OCI-LY3 (cell line): ENCODE data around the gene ZBTB16.

Experiments used
- H2AFZ ChIP-seq: fragments of 200-600, 300-600 bp; shearing (Covaris generic); 2 replicates; pipeline ENCODE4 v1.6.0; 2014; ENCODE audit warnings: antibody characterized with exemption, low read depth, low read length
- H3K27ac ChIP-seq: fragments of 200-600, 300-600 bp; sonication (generic); 2 replicates; pipeline ENCODE4 v1.5.1; 2014; ENCODE audit warnings: mild to moderate bottlenecking, low read length, moderate library complexity, mixed read lengths
- H3K27me3 ChIP-seq: fragments of 200-600, 300-600 bp; sonication (generic); 2 replicates; pipeline ENCODE4 v1.6.1; 2014; ENCODE audit warnings: low read depth, low read length, mixed read lengths
- H3K36me3 ChIP-seq: fragments of 200-600, 300-600 bp; sonication (generic); replicated peaks from 2 replicates; pipeline ENCODE3; 2014; ENCODE audit warnings: low read depth, low read length, mixed read lengths
- H3K4me1 ChIP-seq: fragments of 300-600, 200-600 bp; sonication (generic); 2 replicates; pipeline ENCODE4 v1.6.1; 2014; ENCODE audit warnings: low read length, mixed read lengths
- H3K4me2 ChIP-seq: fragments of 200-600, 300-600 bp; sonication (generic); 2 replicates; pipeline ENCODE4 v1.6.1; 2014; ENCODE audit warnings: low read length, mixed read lengths
- H3K4me3 ChIP-seq: fragments of 300-600, 200-600 bp; sonication (generic); 2 replicates; pipeline ENCODE4 v1.5.1; 2014; ENCODE audit warnings: antibody characterized with exemption, mild to moderate bottlenecking, low read length, moderate library complexity
- H3K79me2 ChIP-seq: fragments of 300-600, 200-600 bp; shearing (Covaris generic); 2 replicates; pipeline ENCODE4 v1.6.1; 2014; ENCODE audit warnings: mild to moderate bottlenecking, low read length, mixed read lengths
- H3K9ac ChIP-seq: fragments of 300-600, 200-600 bp; shearing (Covaris generic); 2 replicates; pipeline ENCODE4 v1.6.0; 2014; ENCODE audit warnings: mild to moderate bottlenecking, low read length, moderate library complexity
- H3K9me3 ChIP-seq: fragments of 200-600, 300-600 bp; shearing (Covaris generic); 2 replicates; pipeline ENCODE4 v1.6.1; 2014; ENCODE audit warnings: low read length, mixed read lengths; ENCODE audit not compliant: insufficient read depth
- H4K20me1 ChIP-seq: fragments of 200-600, 300-600 bp; sonication (generic); 2 replicates; pipeline ENCODE4 v1.6.1; 2016; ENCODE audit warnings: low read length, mixed read lengths; ENCODE audit not compliant: insufficient read depth
- EZH2phosphoT487 ChIP-seq: fragments of 200-600 bp; shearing (Covaris generic); IDR thresholded peaks from 2 replicates; pipeline ENCODE4 v1.6.1; 2018; ENCODE audit warnings: antibody characterized with exemption, mixed run types, low read depth
- TF ChIP-seq, protein P1 (sequence below): fragments of 200-600, 300-600 bp; sonication (generic); IDR thresholded peaks from 2 replicates; pipeline ENCODE4 v1.5.1; 2014; ENCODE audit warnings: antibody characterized with exemption, low read length, low read depth

Gene ZBTB16

DNA sequence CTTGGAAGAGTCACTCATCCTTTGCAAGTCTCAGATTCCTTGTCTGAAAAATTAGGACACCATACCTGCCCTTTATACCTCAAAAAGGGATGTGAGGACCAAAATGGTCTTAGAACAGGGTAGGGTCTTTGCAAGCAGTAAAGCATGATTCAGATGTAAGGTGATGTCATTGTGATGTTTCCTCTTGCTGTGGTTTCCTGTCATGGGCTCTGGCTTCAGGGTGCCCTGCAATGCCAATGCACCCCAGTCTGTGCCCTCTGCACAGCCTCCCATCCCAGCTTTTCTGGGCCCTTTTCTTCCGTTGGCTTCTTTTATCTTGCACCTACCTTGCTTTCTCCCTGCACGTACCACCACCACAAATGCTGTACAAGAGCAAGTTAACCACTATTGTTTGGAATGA is 148.9 kb downstream of the ZBTB16 start:
- no peak overlapping the region for H3K4me2 ChIP-seq

GRCh38 chr11:114209343-114209742 is 149.8 kb downstream of the ZBTB16 start:
- Histone ChIP-seq H3K27ac (no peak overlapping the region), H3K27me3 (peaks cover 20% of the 10 kb centered on the region), H3K9me3 (no peaks in the 10 kb centered on the region), H3K36me3 (no peaks in the 10 kb centered on the region), H3K79me2 (no peaks in the 10 kb centered on the region), H3K9ac (no peak overlapping the region), H4K20me1 (no peaks in the 10 kb centered on the region), H3K4me3 (no peak overlapping the region), H2AFZ (no peak overlapping the region), H3K4me2 (no peak overlapping the region), H3K4me1 (no peaks in the 10 kb centered on the region)
- no peak for TF ChIP-seq EZH2phosphoT487
- TF ChIP-seq, protein P1, sequence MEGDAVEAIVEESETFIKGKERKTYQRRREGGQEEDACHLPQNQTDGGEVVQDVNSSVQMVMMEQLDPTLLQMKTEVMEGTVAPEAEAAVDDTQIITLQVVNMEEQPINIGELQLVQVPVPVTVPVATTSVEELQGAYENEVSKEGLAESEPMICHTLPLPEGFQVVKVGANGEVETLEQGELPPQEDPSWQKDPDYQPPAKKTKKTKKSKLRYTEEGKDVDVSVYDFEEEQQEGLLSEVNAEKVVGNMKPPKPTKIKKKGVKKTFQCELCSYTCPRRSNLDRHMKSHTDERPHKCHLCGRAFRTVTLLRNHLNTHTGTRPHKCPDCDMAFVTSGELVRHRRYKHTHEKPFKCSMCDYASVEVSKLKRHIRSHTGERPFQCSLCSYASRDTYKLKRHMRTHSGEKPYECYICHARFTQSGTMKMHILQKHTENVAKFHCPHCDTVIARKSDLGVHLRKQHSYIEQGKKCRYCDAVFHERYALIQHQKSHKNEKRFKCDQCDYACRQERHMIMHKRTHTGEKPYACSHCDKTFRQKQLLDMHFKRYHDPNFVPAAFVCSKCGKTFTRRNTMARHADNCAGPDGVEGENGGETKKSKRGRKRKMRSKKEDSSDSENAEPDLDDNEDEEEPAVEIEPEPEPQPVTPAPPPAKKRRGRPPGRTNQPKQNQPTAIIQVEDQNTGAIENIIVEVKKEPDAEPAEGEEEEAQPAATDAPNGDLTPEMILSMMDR: no peak

More for the DNA sequence above, 148.9 kb downstream of the ZBTB16 start:
- Histone ChIP-seq H3K36me3 (no peaks in the 10 kb centered on the region), H2AFZ (no peak overlapping the region), H3K9ac (no peak overlapping the region), H3K27me3 (peaks cover 17% of the 10 kb centered on the region), H3K4me1 (no peaks in the 10 kb centered on the region), H3K27ac (no peak overlapping the region), H4K20me1 (no peaks in the 10 kb centered on the region), H3K79me2 (no peaks in the 10 kb centered on the region), H3K9me3 (no peaks in the 10 kb centered on the region), H3K4me3 (no peak overlapping the region)
- TF ChIP-seq, protein P1: no peak
- TF ChIP-seq EZH2phosphoT487: no peak

DNA sequence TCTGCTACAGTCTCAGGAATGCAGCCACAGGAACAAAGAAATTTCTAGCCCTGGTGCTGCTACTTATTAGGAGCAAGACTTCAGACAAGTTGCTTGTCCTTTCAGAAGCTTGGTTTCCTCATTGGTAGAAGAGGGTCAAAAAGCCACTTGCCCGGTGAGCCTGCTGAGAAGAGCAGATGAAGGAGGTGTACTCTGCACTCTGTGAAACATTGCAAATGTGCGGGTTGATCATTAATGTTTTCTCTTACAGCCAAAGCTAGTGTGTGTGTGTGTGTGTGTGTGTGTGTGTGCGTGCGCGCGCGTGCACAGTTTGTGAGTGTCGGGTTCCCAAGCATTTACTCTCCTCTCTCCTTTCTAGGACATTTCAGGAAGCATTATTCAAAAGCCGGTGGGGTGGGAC is 150.4 kb downstream of the ZBTB16 start:
- Histone ChIP-seq H3K4me2 (no peak overlapping the region), H4K20me1 (no peaks in the 10 kb centered on the region), H3K27ac (no peak overlapping the region), H3K36me3 (no peaks in the 10 kb centered on the region), H3K79me2 (no peaks in the 10 kb centered on the region), H2AFZ (no peak overlapping the region), H3K9ac (no peak overlapping the region), H3K4me1 (no peaks in the 10 kb centered on the region), H3K27me3 (peaks cover 20% of the 10 kb centered on the region), H3K4me3 (no peak overlapping the region), H3K9me3 (no peaks in the 10 kb centered on the region)
- no peak for TF ChIP-seq EZH2phosphoT487
- TF ChIP-seq, protein P1: no peak

GRCh38 chr11:114211444-114212121 is 152.1 kb downstream of the ZBTB16 start:
- Histone ChIP-seq H2AFZ (no peak overlapping the region), H3K27ac (no peak overlapping the region), H3K36me3 (no peaks in the 10 kb centered on the region), H3K4me3 (no peak overlapping the region), H3K79me2 (no peaks in the 10 kb centered on the region), H3K9me3 (no peaks in the 10 kb centered on the region), H3K4me1 (no peaks in the 10 kb centered on the region), H3K4me2 (no peak overlapping the region), H4K20me1 (no peaks in the 10 kb centered on the region), H3K9ac (no peak overlapping the region), H3K27me3 (peaks cover 27% of the 10 kb centered on the region)
- TF ChIP-seq EZH2phosphoT487: no peak
- TF ChIP-seq, protein P1: no peak
